Activated CD8-positive, alpha-beta T cell treated with anti-CD3 and anti-CD28 coated beads for 36 hours (primary cell): Measurements from ENCODE around the gene TOM1L1. TPM values are rescaled to one million over a fixed set of nuclear protein-coding genes. Genes with fewer than 3 reads are reported as not detected.

Source experiments
- ATAC-seq: fragments of 200-7000 bp; cut with Tn5 transposase; one replicate; pipeline ENCODE4 v1.10.0; 2021; ENCODE audit warnings: mild to moderate bottlenecking, moderate library complexity
- CTCF ChIA-PET: fragments of 350-600 bp; sonication (Branson Sonifier 250); formaldehyde crosslinking; loops from one replicate; lab custom pipeline; 2021; ENCODE audit warnings: antibody characterized with exemption; lab: Charles Lee
- POLR2A ChIA-PET: fragments of 350-600 bp; sonication (Branson Sonifier 250); formaldehyde crosslinking; loops from one replicate; lab custom pipeline; 2021; ENCODE audit warnings: antibody characterized with exemption; lab: Charles Lee
- DNase-seq: peaks from one replicate; pipeline ENCODE4 v3.0.0-alpha.2; 2020
- H3K27ac Mint-ChIP-seq: one replicate; pipeline ENCODE4 v1.8.0; 2021; ENCODE audit warnings: mild to moderate bottlenecking, mixed read lengths
- H3K27me3 Mint-ChIP-seq: one replicate; pipeline ENCODE4 v1.8.0; 2021; ENCODE audit warnings: mixed read lengths
- H3K36me3 Mint-ChIP-seq: one replicate; pipeline ENCODE4 v1.8.0; 2021; ENCODE audit warnings: low read depth, mixed read lengths
- H3K4me1 Mint-ChIP-seq: one replicate; pipeline ENCODE4 v1.8.0; 2021; ENCODE audit warnings: low read depth, mixed read lengths
- H3K4me3 Mint-ChIP-seq: one replicate; pipeline ENCODE4 v1.8.0; 2021; ENCODE audit warnings: mild to moderate bottlenecking, moderate library complexity, mixed read lengths
- H3K9me3 Mint-ChIP-seq: one replicate; pipeline ENCODE4 v1.8.0; 2021; ENCODE audit warnings: mixed read lengths
- CTCF ChIP-seq: fragments of 200-600 bp; IDR thresholded peaks from one replicate; pipeline ENCODE4 v1.8.0; 2022; ENCODE audit warnings: antibody characterized with exemption, mild to moderate bottlenecking
- intact Hi-C: fragments of 100-400 bp; cut with micrococcal nuclease; formaldehyde crosslinking; loops from one replicate; pipeline ENCODE4 v1.10.0; 2022
- total RNA-seq, 2 experiments: library from RNA; stranded (reverse); gene quantifications; one replicate each; pipeline ENCODE4 v1.2.3, GENCODE V29; 2021

TOM1L1 gene
- total RNA-seq, 2 experiments from 2014 or later: not detected

- ATAC-seq: no peak
- no peak for TF ChIP-seq CTCF
- Mint-ChIP-seq H3K4me1 (peaks cover 7% of the 10 kb centered on the region), H3K27me3 (peaks cover 27% of the 10 kb centered on the region), H3K27ac (no peak overlapping the region), H3K4me3 (no peak overlapping the region), H3K9me3 (no peaks in the 10 kb centered on the region), H3K36me3 (no peaks in the 10 kb centered on the region)
- CTCF ChIA-PET: interaction anchor here (1.1 kb wide), 1 partner anchor 10 kb away, joined by 4 read pairs; no protein-coding TSS in a partner anchor
- POLR2A ChIA-PET: no interaction called here
- DNase-seq: no peak
- intact Hi-C loops: no loop called here
Observed at GRCh38 chr17:54902611-54903010, 2.0 kb downstream of the TOM1L1 start.

GRCh38 chr17:54903375-54903774 is 2.7 kb downstream of the TOM1L1 start:
- ChIA-PET CTCF (interaction anchor here (1.1 kb wide), 1 partner anchor 9 kb away, joined by 4 read pairs; no protein-coding TSS in a partner anchor), POLR2A (no interaction called here)
- ATAC-seq (no peak), DNase-seq (no peak)
- Mint-ChIP-seq H3K36me3 (no peaks in the 10 kb centered on the region), H3K27ac (no peak overlapping the region), H3K27me3 (peaks cover 25% of the 10 kb centered on the region), H3K4me3 (no peak overlapping the region), H3K9me3 (no peaks in the 10 kb centered on the region), H3K4me1 (peaks cover 7% of the 10 kb centered on the region)
- intact Hi-C loops: no loop called here
- no peak for TF ChIP-seq CTCF

- Mint-ChIP-seq H3K4me1 (no peaks in the 10 kb centered on the region), H3K9me3 (no peaks in the 10 kb centered on the region), H3K4me3 (no peak overlapping the region), H3K36me3 (no peaks in the 10 kb centered on the region), H3K27ac (no peak overlapping the region), H3K27me3 (peaks cover 5% of the 10 kb centered on the region)
- intact Hi-C loops: no loop called here
- DNase-seq (no peak), ATAC-seq (no peak)
- no peak for TF ChIP-seq CTCF
- CTCF ChIA-PET: no interaction called here
- POLR2A ChIA-PET: no interaction called here
Observed at GRCh38 chr17:54906683-54907082, 6.0 kb downstream of the TOM1L1 start.

GRCh38 chr17:54907376-54907775 is 6.7 kb downstream of the TOM1L1 start:
- H3K9me3 Mint-ChIP-seq: no peaks in the 10 kb centered on the region
- ChIA-PET CTCF (no interaction called here), POLR2A (no interaction called here)
- no peak for DNase-seq
- H3K4me3 Mint-ChIP-seq: no peak overlapping the region
- intact Hi-C loops: no loop called here
- H3K27ac Mint-ChIP-seq: no peak overlapping the region
- no peaks in the 10 kb centered on the region for H3K4me1 Mint-ChIP-seq
- H3K27me3 Mint-ChIP-seq: peaks cover 2% of the 10 kb centered on the region
- no peaks in the 10 kb centered on the region for H3K36me3 Mint-ChIP-seq
- ATAC-seq: no peak
- no peak for TF ChIP-seq CTCF

- POLR2A ChIA-PET: no interaction called here
- Mint-ChIP-seq H3K36me3 (no peaks in the 10 kb centered on the region), H3K27me3 (no peaks in the 10 kb centered on the region), H3K9me3 (no peaks in the 10 kb centered on the region), H3K27ac (no peak overlapping the region), H3K4me1 (no peaks in the 10 kb centered on the region), H3K4me3 (no peak overlapping the region)
- no peak for ATAC-seq
- DNase-seq: no peak
- intact Hi-C loops: no loop called here
- CTCF ChIA-PET: no interaction called here
- no peak for TF ChIP-seq CTCF
Observed at GRCh38 chr17:54909766-54910165, 9.1 kb downstream of the TOM1L1 start.
